HEK293T (cell line): ENCODE data around the gene CADPS2.

Experiments used
- CTBP1 ChIP-seq: fragments of 450-650 bp; IDR thresholded peaks from 2 replicates; pipeline ENCODE4 v1.6.1; 2016; ENCODE audit warnings: borderline replicate concordance
- SP1 ChIP-seq: fragments of 450-650 bp; IDR thresholded peaks from 2 replicates; pipeline ENCODE4 v1.6.1; 2017
- TARDBP ChIP-seq: fragments of 450-650 bp; IDR thresholded peaks from 2 replicates; pipeline ENCODE4 v1.6.1; 2016

- TF ChIP-seq TARDBP (no peak), CTBP1 (no peak), SP1 (no peak)
Measured at GRCh38 chr7:122394512-122394911, 491.7 kb downstream of the CADPS2 start.
